ENCODE measurements around the gene PRMT5.

DNA sequence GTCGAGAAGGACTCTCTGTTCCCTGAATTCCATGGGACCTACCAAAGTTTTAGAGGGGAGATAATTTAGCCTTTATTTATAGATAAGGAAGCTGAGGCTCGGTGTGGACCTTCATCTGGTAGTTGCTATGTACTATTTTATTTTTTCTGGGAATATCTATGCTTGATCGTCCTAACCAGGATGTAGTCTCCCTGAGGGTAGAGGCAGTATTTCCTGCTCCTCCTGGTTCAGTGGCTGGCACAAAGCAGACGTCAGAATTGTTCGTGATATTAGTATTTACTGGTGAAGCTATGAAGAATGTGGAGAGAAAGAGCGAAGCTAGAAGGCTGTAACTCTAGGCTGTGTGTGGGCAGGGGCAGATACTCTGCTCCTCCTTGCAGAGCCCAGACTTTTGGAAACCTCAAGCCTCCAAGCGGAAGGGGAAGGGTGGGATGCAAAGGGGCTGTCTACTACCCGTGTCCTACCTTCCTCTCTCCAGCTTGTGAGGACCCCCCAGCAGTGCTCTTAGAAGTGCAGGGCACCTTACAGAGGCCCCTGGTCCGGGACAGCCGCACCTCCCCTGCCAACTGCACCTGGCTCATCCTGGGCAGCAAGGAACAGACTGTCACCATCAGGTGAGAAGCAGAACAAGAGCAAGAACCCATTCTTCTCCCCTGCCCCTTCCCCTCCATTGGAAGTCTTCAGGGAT, 56.2 kb downstream of the PRMT5 start:
- no peak for TF ChIP-seq POLR2A (IDR thresholded peaks at IDR 0.05)
- TF ChIP-seq EP300 (IDR thresholded peaks at IDR 0.05) = no peak
- TF ChIP-seq, protein P1, sequence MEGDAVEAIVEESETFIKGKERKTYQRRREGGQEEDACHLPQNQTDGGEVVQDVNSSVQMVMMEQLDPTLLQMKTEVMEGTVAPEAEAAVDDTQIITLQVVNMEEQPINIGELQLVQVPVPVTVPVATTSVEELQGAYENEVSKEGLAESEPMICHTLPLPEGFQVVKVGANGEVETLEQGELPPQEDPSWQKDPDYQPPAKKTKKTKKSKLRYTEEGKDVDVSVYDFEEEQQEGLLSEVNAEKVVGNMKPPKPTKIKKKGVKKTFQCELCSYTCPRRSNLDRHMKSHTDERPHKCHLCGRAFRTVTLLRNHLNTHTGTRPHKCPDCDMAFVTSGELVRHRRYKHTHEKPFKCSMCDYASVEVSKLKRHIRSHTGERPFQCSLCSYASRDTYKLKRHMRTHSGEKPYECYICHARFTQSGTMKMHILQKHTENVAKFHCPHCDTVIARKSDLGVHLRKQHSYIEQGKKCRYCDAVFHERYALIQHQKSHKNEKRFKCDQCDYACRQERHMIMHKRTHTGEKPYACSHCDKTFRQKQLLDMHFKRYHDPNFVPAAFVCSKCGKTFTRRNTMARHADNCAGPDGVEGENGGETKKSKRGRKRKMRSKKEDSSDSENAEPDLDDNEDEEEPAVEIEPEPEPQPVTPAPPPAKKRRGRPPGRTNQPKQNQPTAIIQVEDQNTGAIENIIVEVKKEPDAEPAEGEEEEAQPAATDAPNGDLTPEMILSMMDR (IDR thresholded peaks at IDR 0.05) = no peak

Data from ovary (tissue), 3 donors.